ENCODE measurements around the gene SNX30.

The SNX30 gene

GRCh38 chr9:112780450-112781036, 30.0 kb downstream of the SNX30 start:
- ATAC-seq (ENCODE audit: insufficient read depth, low read depth) = no peak
- no peak for DNase-seq
- no peaks in the 10 kb centered on the region for H3K36me3 ChIP-seq (ENCODE audit: insufficient read depth, low read length)
- TF ChIP-seq CTCF (IDR thresholded peaks at IDR 0.05; ENCODE audit: borderline replicate concordance, extremely low read depth, low read length, poor library complexity, severe bottlenecking) = no peak
- no peak for TF ChIP-seq EZH2 (IDR thresholded peaks at IDR 0.05; ENCODE audit: borderline replicate concordance, low read depth, low read length, severe bottlenecking)
- H4K20me1 ChIP-seq (ENCODE audit: insufficient read depth, low read length) = 0 out of 2 replicates have a peak, but pooled peaks cover 3% of the 10 kb centered on the region
- no peak overlapping the region for H3K27ac ChIP-seq (ENCODE audit: low read length)
- no peak overlapping the region for H2AFZ ChIP-seq (ENCODE audit: low read depth, low read length)
- H3K27me3 ChIP-seq (ENCODE audit: insufficient read depth, low read length, poor library complexity) = no peaks in the 10 kb centered on the region
- H3K4me3 ChIP-seq (ENCODE audit: low read depth in 1 of 2, low read length in 2 of 2) = no peak overlapping the region
- no peaks in the 10 kb centered on the region for H3K9me3 ChIP-seq (ENCODE audit: insufficient read depth, low read length, severe bottlenecking)
- H3K79me2 ChIP-seq (ENCODE audit: insufficient read depth, low read length) = no peaks in the 10 kb centered on the region
- H3K9ac ChIP-seq (ENCODE audit: low read depth, low read length) = no peak overlapping the region
- no peak overlapping the region for H3K4me2 ChIP-seq (ENCODE audit: insufficient read depth, low read length)
- H3K4me1 ChIP-seq (ENCODE audit: insufficient read depth, low read length) = no peaks in the 10 kb centered on the region

- H3K27me3 ChIP-seq (ENCODE audit: insufficient read depth, low read length, poor library complexity) = no peaks in the 10 kb centered on the region
- ATAC-seq (ENCODE audit: insufficient read depth, low read depth) (no peak), DNase-seq (no peak)
- H3K36me3 ChIP-seq (ENCODE audit: insufficient read depth, low read length) = no peaks in the 10 kb centered on the region
- no peaks in the 10 kb centered on the region for H3K9me3 ChIP-seq (ENCODE audit: insufficient read depth, low read length, severe bottlenecking)
- H4K20me1 ChIP-seq (ENCODE audit: insufficient read depth, low read length) = no peaks in the 10 kb centered on the region
- H3K4me1 ChIP-seq (ENCODE audit: insufficient read depth, low read length) = no peaks in the 10 kb centered on the region
- H3K27ac ChIP-seq (ENCODE audit: low read length) = no peak overlapping the region
- no peak overlapping the region for H3K9ac ChIP-seq (ENCODE audit: low read depth, low read length)
- TF ChIP-seq CTCF (IDR thresholded peaks at IDR 0.05; ENCODE audit: borderline replicate concordance, extremely low read depth, low read length, poor library complexity, severe bottlenecking) (no peak), EZH2 (IDR thresholded peaks at IDR 0.05; ENCODE audit: borderline replicate concordance, low read depth, low read length, severe bottlenecking) (no peak)
- H2AFZ ChIP-seq (ENCODE audit: low read depth, low read length) = no peak overlapping the region
- no peaks in the 10 kb centered on the region for H3K79me2 ChIP-seq (ENCODE audit: insufficient read depth, low read length)
- no peak overlapping the region for H3K4me2 ChIP-seq (ENCODE audit: insufficient read depth, low read length)
- no peak overlapping the region for H3K4me3 ChIP-seq (ENCODE audit: low read depth in 1 of 2, low read length in 2 of 2)
These were observed 31.7 kb downstream of the SNX30 start for GRCh38 chr9:112782218-112782617.

- H3K4me2 ChIP-seq (ENCODE audit: insufficient read depth, low read length) = no peak overlapping the region
- no peaks in the 10 kb centered on the region for H3K79me2 ChIP-seq (ENCODE audit: insufficient read depth, low read length)
- no peak for DNase-seq
These were observed 33.0 kb downstream of the SNX30 start for GRCh38 chr9:112783551-112783954.

More at GRCh38 chr9:112783551-112783954, 33.0 kb downstream of the SNX30 start:
- Histone ChIP-seq H2AFZ (ENCODE audit: low read depth, low read length) (no peak overlapping the region), H3K9me3 (ENCODE audit: insufficient read depth, low read length, severe bottlenecking) (no peaks in the 10 kb centered on the region), H3K9ac (ENCODE audit: low read depth, low read length) (no peak overlapping the region), H3K4me3 (ENCODE audit: low read depth in 1 of 2, low read length in 2 of 2) (no peak overlapping the region), H3K27ac (ENCODE audit: low read length) (no peak overlapping the region), H3K4me1 (ENCODE audit: insufficient read depth, low read length) (no peaks in the 10 kb centered on the region), H3K36me3 (ENCODE audit: insufficient read depth, low read length) (no peaks in the 10 kb centered on the region), H3K27me3 (ENCODE audit: insufficient read depth, low read length, poor library complexity) (no peaks in the 10 kb centered on the region), H4K20me1 (ENCODE audit: insufficient read depth, low read length) (no peaks in the 10 kb centered on the region)
- ATAC-seq (ENCODE audit: insufficient read depth, low read depth) = no peak
- TF ChIP-seq CTCF (IDR thresholded peaks at IDR 0.05; ENCODE audit: borderline replicate concordance, extremely low read depth, low read length, poor library complexity, severe bottlenecking) (no peak), EZH2 (IDR thresholded peaks at IDR 0.05; ENCODE audit: borderline replicate concordance, low read depth, low read length, severe bottlenecking) (no peak)
